ENCODE measurements around the gene LATS2.

GRCh38 chr13:21035498-21035897, 25.9 kb downstream of the LATS2 start:
- no peak for TF ChIP-seq EZH2 (IDR thresholded peaks at IDR 0.05; ENCODE audit: low read depth, low read length, severe bottlenecking)
- TF ChIP-seq EP300 (IDR thresholded peaks at IDR 0.05; ENCODE audit: borderline replicate concordance in 1 of 2, low read depth in 2 of 2, low read length in 2 of 2), result no peak
- no peak for TF ChIP-seq JUN (IDR thresholded peaks at IDR 0.05; ENCODE audit: low read depth, low read length)
- no peak for TF ChIP-seq POLR2A (IDR thresholded peaks at IDR 0.05; ENCODE audit: control extremely low read depth in 1 of 2, low read depth in 2 of 2, low read length in 2 of 2)
- no peak for TF ChIP-seq CTCF (IDR thresholded peaks at IDR 0.05; ENCODE audit: control extremely low read depth in 1 of 3, insufficient read depth in 1 of 3, low read depth in 1 of 3, low read length in 3 of 3)
- TF ChIP-seq RAD21 (IDR thresholded peaks at IDR 0.05 in 1 of 2, conservative IDR thresholded peaks at IDR 0.05 in 1 of 2; ENCODE audit: low read depth in 2 of 2, low read length in 2 of 2), result no peak
- no peak for TF ChIP-seq ZNF274 (IDR thresholded peaks at IDR 0.05; ENCODE audit: borderline replicate concordance, extremely low read depth, low read length)
- TF ChIP-seq E2F6 (IDR thresholded peaks at IDR 0.05), result no peak
- TF ChIP-seq TAF1 (IDR thresholded peaks at IDR 0.05; ENCODE audit: low read depth, low read length), result no peak
- TF ChIP-seq EGR1 (IDR thresholded peaks at IDR 0.05; ENCODE audit: borderline replicate concordance, low read depth, low read length), result no peak
- TF ChIP-seq JUND (IDR thresholded peaks at IDR 0.05; ENCODE audit: low read length), result no peak
